HL-60/S4 treated with retinoic acid at 250 ng/mL for 4 days and 3 days (cell line): ENCODE data around the gene MID2.
"Not testable (repeated sequence)": the region's sequence is repeated elsewhere in the genome, so short reads cannot be mapped to it uniquely, and the experiment has no call there.

Source experiments
- in situ Hi-C: fragments of 300-500 bp; cut with MboI; formaldehyde crosslinking; loops from 2 replicates; pipeline ENCODE4 v1.7.0; 2022; ENCODE audit warnings: low sequenced_read_pairs

Gene MID2

GRCh38 chrX:107935664-107936433 lies 110.2 kb downstream of the MID2 start:
- in situ Hi-C loops, result no loop called here

DNA sequence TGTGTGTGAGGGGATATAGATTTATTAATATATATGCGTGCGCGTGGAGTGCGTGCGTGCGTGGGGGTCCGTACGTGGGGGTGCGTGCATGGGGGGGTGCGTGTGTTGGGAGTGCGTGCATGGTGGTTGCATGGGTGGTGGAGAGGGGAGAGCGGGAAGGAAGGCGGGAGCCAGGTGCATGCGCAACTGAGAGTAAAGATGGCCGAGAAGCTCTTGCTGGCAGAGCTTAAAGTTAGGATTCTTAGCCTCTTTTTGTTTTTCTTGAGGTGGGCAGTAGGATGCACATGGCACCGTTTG lies 110.7 kb downstream of the MID2 start:
- in situ Hi-C loops, result no loop called here

DNA sequence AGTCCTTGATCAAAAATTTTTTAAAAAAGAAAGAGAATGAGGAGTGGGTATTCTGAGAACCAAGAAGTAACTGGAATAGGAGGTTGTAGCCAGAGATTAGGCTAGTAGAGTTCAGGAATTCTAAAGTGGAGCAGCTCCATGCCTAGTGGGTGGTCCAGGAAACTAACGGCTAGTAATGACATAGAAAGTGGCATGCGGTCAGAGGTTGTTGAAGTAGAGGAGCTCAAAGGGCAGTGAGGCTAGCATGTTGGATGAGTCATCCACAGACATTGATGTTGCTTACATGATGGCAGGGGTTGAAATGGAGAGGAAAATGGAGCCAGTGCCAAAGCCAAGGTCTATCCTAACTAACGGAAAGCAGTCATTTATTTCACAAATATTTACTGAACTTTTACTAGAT lies 114.4 kb downstream of the MID2 start:
- in situ Hi-C loops, result no loop called here

DNA sequence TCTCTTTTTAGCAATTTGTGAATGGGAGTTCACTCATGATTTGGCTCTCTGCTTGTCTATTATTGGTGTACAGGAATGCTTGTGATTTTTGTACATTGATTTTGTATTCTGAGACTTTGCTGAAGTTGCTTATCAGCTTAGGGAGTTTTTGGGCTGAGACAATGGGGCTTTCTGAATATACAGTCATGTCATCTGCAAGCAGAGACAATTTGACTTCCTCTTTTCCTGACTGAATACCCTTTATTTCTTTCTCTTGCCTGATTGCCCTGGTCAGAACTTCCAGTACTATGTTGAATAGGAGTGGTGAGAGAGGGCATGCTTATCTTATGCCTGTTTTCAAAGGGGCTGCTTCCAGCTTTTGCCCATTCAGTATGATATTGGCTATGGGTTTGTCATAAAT lies 129.7 kb downstream of the MID2 start:
- in situ Hi-C loops, result not testable (repeated sequence)

DNA sequence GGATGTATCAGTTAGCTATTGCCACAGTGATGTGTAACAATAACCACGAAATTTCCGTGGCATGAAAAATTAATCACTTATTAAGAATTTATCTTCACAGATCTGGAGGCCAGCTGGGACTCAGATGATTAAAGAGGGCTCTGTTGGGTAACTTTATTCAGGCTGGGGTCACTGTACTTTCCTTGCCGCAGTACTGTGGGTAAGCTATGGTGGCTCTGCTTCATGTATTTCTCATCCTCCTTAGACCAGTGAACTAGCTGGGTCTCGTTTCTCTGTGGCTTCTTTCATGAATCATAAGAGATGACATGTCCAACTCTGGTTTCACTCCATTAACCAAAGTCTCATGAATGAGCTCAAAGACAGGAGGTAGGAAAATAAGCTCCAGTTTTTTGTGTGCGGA lies 143.0 kb downstream of the MID2 start:
- in situ Hi-C loops, result no loop called here

- in situ Hi-C loops, result no loop called here
Measured at GRCh38 chrX:107970073-107970472, 144.4 kb downstream of the MID2 start.

DNA sequence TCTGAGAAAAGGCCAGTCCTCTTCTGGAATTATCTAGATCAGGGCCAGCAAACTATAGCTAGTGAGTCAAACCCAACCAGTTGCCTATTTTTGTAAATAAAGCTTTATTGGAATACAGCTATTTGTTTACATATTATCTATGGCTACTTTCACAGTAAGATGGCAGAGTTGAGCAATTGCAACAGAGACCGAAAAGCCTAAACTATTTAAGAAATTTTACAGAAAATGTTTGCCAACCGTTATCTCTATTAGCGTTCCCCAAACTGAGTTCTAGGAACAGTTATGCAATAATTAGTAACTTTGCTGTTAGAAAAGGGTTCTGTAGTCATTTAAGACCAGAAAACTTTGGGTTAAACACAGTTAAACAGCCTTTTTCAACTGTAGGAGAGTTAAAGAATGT lies 146.0 kb downstream of the MID2 start:
- in situ Hi-C loops, result no loop called here
